ENCODE measurements around the gene ZNF770.
A peak's percentile ranks its signal among the peaks of the same experiment; 100 is the strongest.
"Not testable (repeated sequence)": the region's sequence is repeated elsewhere in the genome, so short reads cannot be mapped to it uniquely, and the experiment has no call there.

ZNF770 gene

GRCh38 chr15:34970098-34970643, 17.9 kb downstream of the ZNF770 start:
- DNase-seq: not testable (repeated sequence)

DNA sequence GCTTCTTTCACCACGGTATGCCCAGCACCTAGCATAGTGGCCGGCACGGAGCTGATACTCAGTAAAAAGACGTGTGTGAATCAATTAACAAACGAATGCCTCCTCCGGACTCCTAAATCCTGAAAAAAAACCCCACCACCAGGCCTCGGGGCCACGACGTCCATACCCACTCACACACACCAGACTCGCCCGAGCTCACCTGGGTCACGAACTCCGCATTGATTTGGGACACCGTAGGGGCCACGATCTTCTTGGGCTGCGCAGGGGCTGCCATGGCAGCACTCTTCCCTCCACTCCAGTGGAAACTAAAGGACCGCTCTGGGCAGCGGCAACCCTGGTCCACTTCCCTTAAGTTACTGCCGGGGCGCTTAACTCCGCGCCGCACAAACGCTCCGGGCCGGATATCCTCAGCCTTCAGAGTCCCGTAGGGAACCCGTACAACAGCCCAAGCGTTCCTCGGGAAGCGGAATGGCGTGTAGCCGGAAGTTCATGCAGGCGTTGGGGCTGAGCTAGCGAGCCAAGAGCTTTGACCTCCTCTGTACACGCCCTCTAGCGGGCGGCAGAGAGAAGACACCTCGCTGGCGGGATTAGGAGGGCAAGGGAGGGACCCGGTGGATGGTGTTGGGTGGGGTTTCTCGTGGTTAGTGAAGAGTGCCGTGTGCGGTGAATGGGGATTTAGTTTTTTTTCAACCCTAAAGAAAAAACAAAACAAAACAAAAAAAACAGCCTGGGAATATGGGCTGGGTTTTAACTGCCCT, 18.6 kb downstream of the ZNF770 start, which contains the start of gene AQR:
Gene AQR (minus strand): TSS at position 403 of the 758 bp plus-strand sequence. CDS start 129 bp downstream, at position 274.
- peak; percentile 96 for DNase-seq

- DNase-seq: no peak
These were observed 23.8 kb downstream of the ZNF770 start for GRCh38 chr15:34964277-34964676.

GRCh38 chr15:34953851-34954250, 34.2 kb downstream of the ZNF770 start:
- no peak for DNase-seq

- no peak for DNase-seq
These were observed 35.6 kb downstream of the ZNF770 start for GRCh38 chr15:34952481-34952880.

DNA sequence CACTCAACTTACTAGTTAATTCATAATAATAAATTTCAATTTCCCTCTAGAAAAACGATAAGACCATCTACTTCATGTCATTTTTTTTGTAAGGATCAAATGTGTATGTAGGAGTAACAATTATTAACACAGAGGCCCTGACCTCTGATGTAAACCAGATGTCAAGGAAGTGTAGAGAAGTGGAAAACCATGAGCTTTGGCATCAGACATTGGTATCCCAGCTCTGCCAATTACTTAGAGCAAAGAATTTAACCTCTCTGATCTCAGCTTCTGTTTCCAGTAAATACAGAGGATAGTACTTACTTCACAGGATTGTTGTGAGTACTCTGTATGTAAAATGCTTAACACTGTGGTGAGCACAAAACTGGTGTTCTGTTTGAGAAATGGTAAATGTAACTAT, 36.1 kb downstream of the ZNF770 start:
- no peak for DNase-seq

DNA sequence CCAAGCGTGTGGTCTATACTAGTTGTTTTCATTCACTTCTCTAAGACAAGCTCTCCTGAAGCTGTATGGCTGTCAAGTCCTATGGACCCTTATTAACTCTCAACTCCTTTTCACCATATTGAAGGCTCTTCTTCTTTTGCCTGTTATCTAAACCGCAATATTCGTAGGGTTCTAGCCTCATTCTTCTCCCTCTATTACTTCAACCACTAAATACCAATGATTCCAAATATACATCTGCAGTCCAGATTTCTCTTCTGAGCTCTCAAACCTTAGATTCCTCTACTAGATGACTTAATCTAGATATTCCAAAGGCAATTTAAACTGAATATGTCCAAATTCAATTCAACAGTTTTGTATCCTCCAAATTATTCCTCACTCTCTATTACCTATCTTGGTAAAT, 43.2 kb downstream of the ZNF770 start:
- no peak for DNase-seq

DNA sequence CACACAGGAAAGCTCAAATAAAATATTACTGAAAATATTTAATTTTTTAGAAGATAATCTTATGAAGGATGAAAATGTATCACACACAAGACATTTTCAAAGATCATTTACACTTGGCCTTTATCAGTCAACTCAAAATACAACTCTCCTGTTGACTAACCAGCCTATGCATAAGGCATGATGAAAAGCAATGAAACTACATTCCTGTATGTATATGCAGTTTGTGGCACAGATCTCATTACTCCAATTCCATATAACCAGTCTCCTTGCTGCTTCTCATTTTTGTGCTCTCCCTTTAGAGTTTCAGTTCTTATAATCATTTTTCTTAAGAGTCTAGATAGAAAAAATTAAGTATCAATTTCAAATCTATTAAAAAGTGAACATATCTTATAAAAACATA, 44.4 kb downstream of the ZNF770 start:
- DNase-seq: no peak

- not testable (repeated sequence) for DNase-seq
These were observed 44.8 kb downstream of the ZNF770 start for GRCh38 chr15:34943264-34943663.

DNA sequence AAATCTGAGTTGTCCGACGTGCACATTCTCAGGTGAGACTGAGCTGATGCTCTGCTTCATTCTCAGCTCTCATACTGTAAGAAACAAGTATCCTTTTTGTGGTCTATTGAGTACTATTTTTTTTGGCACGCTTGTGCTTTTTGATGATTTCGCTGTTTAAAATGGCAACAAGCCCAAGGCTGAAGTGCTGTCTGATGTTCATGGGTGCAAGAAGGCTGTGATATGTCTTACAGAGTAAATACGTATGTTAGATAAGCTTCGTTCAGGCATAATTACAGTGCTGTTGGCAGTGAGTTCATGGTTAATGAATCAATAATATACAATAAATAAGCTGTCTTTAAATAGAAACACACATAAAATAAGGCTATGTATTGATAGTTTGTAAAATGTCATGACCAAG, 45.7 kb downstream of the ZNF770 start:
- DNase-seq: no peak

- no peak for DNase-seq
These were observed 46.3 kb downstream of the ZNF770 start for GRCh38 chr15:34941831-34942230.

DNA sequence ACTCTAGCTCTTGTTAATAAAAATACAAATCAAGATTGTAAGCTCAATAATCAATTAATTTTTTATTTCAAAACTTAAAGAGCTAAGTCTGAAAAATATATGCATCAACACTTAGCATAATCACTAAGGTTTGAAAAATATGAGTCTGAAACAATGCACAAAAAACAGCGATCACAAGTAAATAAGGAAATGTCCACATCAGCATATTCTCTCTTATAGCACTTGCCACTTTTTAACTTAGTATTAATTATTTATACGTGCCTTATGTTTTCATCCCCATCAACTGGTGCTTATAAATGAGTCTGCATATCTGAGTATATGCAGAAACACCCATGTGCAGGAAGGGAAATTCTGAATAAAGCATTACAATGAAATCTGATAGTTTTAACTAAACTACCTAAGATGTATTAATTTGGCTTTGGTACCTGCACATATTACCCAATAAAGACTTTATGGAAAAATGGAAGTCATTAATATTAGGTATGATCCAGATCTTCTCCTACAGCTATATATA, 46.8 kb downstream of the ZNF770 start:
- no peak for DNase-seq

DNA sequence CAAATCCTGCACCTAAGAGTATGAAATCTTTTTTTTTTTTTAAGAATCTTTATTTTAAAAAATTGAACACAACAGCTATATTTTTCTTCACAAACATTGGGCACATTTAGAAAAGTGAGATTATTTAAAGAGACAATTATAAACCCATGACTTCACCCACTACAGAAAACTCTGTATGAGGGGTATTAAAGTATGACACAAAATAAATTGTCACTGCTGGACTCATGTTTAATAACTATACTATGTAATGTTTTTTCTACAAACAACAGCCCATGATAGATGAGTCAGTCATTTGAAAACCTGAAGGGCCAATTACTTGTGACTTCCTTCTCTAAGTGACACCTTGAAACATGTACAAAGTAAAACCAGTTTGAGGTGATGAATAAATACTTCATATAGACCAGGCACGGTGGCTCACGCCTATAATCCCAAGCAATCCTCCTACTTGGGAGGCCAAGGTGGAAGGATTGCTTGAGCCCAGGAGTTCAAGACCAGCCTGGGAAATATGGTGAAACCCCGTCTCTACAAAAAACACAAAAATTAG, 54.6 kb downstream of the ZNF770 start:
- DNase-seq: no peak

DNA sequence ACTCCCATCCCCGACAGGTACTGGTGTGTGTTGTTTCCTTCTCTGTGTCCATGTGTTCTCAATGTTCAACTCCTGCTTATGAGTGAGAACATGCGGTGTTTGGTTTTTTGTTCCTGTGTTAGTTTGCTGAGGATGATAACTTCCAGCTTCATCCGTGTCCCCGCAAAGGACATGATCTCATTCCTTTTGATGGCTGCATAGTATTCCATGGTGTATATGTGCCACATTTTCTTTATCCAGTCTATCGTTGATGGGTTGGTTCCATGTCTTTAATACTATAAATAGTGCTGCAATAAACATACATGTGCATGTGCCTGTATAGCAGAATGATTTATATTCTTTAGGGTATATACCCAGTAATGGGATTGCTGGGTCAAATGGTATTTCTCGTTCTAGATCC, 59.7 kb downstream of the ZNF770 start:
- not testable (repeated sequence) for DNase-seq
